Hepatocyte (in vitro differentiated cells): ENCODE results near the gene PDCD6IP. TPM values are rescaled to one million over a fixed set of nuclear protein-coding genes. Genes with fewer than 3 reads are reported as not detected.

Experiments
- DNase-seq: peaks from one replicate; pipeline ENCODE4 v3.0.0-alpha.2; 2016; ENCODE audit warnings: low spot score
- H2AFZ ChIP-seq: fragments of 200-600 bp; sonication (generic); 2 replicates; pipeline ENCODE4 v1.6.0; 2016; ENCODE audit warnings: antibody characterized with exemption, mild to moderate bottlenecking
- H3K27ac ChIP-seq: fragments of 200-600 bp; sonication (generic); 2 replicates; pipeline ENCODE4 v1.5.1; 2016; ENCODE audit warnings: mild to moderate bottlenecking
- H3K27me3 ChIP-seq: fragments of 200-600 bp; sonication (generic); 2 replicates; pipeline ENCODE4 v1.6.1; 2016
- H3K36me3 ChIP-seq: fragments of 200-600 bp; sonication (generic); replicated peaks from 2 replicates; pipeline ENCODE4 v1.5.1; 2016; ENCODE audit warnings: low read depth; ENCODE audit not compliant: insufficient read depth
- H3K4me1 ChIP-seq: fragments of 200-600 bp; sonication (generic); 2 replicates; pipeline ENCODE4 v1.5.1; 2016; ENCODE audit warnings: mild to moderate bottlenecking, moderate library complexity; ENCODE audit not compliant: insufficient read depth
- H3K4me2 ChIP-seq: fragments of 200-600 bp; sonication (generic); 2 replicates; pipeline ENCODE4 v1.6.0; 2016
- H3K4me3 ChIP-seq: fragments of 200-600 bp; sonication (generic); 2 replicates; pipeline ENCODE4 v1.5.1; 2016; ENCODE audit warnings: mild to moderate bottlenecking
- H3K79me2 ChIP-seq: fragments of 200-600 bp; sonication (generic); 2 replicates; pipeline ENCODE4 v1.6.0; 2017; ENCODE audit warnings: mild to moderate bottlenecking
- H3K9me2 ChIP-seq: fragments of 200-600 bp; sonication (generic); replicated peaks from 2 replicates; pipeline ENCODE4 v1.6.0; 2017; ENCODE audit warnings: mild to moderate bottlenecking; ENCODE audit not compliant: insufficient read depth
- H3K9me3 ChIP-seq: fragments of 200-600 bp; sonication (generic); 2 replicates; pipeline ENCODE4 v1.5.1; 2016; ENCODE audit warnings: low read depth, mild to moderate bottlenecking
- H4K20me1 ChIP-seq: fragments of 200-600 bp; sonication (generic); 2 replicates; pipeline ENCODE4 v1.6.0; 2016; ENCODE audit warnings: mild to moderate bottlenecking; ENCODE audit not compliant: insufficient read depth, poor library complexity, severe bottlenecking
- EZH2 ChIP-seq: fragments of 200-600 bp; sonication (generic); IDR thresholded peaks from 2 replicates; pipeline ENCODE4 v1.6.1; 2016; ENCODE audit warnings: antibody characterized with exemption, mild to moderate bottlenecking, borderline replicate concordance
- EZH2phosphoT487 ChIP-seq: fragments of 200-600 bp; sonication (generic); IDR thresholded peaks from one replicate; pipeline ENCODE4 v1.6.1; 2018; ENCODE audit warnings: antibody characterized with exemption, mild to moderate bottlenecking, low read depth, moderate library complexity; ENCODE audit not compliant: unreplicated experiment, severe bottlenecking
- WGBS: methylation state at CpG from one replicate; pipeline ENCODE4 v1.1.6; 2016; ENCODE audit warnings: low lambda C conversion rate; ENCODE audit errors: missing lambda C conversion rate; 5-methylcytosine and 5-hydroxymethylcytosine counted together
- polyA plus RNA-seq: library from polyadenylated mRNA; unstranded; fragments of >200 nt; fragmentation: Nextera tagmentation; extraction: Ambion mirVana; gene quantifications from 2 replicates; pipeline ENCODE4 v1.2.1, GENCODE V29; 2016
- total RNA-seq: library from RNA; depleted of rRNA; stranded (reverse); fragments of >200 nt; gene quantifications from 2 replicates; pipeline ENCODE4 v1.2.3, GENCODE V29; 2014
- TF ChIP-seq, protein P1 (sequence below): fragments of 200-600 bp; sonication (generic); IDR thresholded peaks from 2 replicates; pipeline ENCODE4 v1.5.1; 2016; ENCODE audit warnings: antibody characterized with exemption, mild to moderate bottlenecking; ENCODE audit not compliant: poor library complexity

PDCD6IP gene
- total and polyA plus RNA-seq, 2 experiments from 2014 or later, result 83.6 to 121 TPM

DNA sequence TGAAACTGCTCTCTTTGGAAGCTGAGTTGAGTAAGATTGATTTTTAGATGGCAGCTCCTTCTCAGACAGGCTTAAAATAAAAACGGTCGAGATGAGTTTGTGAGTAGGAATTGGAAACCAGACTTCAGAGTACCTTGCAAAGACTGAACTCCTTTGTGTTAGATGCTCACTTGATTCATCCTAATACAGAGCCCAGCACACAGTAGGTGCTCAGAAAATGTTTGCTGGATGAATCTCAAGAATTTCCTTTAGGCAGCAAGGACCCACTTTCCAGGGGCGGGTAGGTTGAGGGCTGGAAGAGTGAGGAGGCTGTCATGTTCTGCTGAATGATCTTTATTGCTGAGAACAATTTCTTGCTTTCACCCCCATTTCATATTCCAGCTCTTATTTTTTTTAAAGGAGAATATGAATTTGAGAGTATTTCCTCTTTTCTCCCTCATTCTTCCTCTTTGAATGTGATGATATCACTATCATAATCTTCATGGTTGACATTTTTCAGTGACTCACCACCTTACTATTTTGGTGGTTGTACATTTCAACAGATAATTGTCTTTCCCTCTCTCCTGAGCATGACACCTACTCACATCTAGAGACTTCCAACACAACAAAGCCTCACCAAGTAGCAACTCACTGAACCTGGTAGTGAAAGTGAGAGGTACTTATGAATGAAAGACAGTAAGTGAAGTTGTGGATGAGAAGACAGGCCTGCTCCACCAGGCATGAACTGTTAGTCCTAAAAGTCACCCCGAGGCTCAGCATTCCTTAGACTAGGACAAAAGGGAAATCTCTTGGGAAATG lies 113.3 kb downstream of the PDCD6IP start:
- no peaks in the 10 kb centered on the region for H3K79me2 ChIP-seq
- H3K27ac ChIP-seq, result no peak overlapping the region
- no peak overlapping the region for H3K4me2 ChIP-seq
- 88% methylated on average over 4 of the region's 4 CpGs for WGBS
- no peak for TF ChIP-seq EZH2phosphoT487
- TF ChIP-seq EZH2, result no peak
- DNase-seq, result no peak
- H3K9me3 ChIP-seq, result no peaks in the 10 kb centered on the region
- no peak overlapping the region for H2AFZ ChIP-seq
- H3K27me3 ChIP-seq, result no peaks in the 10 kb centered on the region
- H3K4me3 ChIP-seq, result no peak overlapping the region
- no peaks in the 10 kb centered on the region for H3K36me3 ChIP-seq
- no peaks in the 10 kb centered on the region for H4K20me1 ChIP-seq
- H3K9me2 ChIP-seq, result no peaks in the 10 kb centered on the region
- no peaks in the 10 kb centered on the region for H3K4me1 ChIP-seq

DNA sequence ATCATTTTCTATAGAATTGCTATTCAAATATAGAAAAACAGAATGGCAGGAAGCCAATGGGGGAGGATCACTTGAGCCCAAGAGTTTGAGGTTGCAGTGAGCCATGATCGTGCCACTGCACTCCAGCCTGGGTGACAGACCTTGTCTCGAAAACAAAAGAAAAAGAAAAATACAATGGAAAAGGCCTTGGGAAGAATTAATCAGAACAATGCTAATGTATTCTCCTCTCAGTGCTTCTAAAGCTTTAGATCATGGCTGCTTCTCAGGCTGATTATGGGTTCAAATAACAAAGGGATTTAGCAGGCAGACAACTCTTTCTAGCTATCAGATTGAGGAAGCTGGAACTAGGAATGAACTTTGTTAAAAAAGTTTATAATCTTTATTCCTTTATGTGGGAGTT lies 115.8 kb downstream of the PDCD6IP start:
- no peaks in the 10 kb centered on the region for H3K27me3 ChIP-seq
- no peak for DNase-seq
- WGBS, result 93% methylated on average over 2 of the region's 2 CpGs

GRCh38 chr3:33914731-33915379 lies 116.4 kb downstream of the PDCD6IP start:
- no peaks in the 10 kb centered on the region for H3K9me3 ChIP-seq
- no peaks in the 10 kb centered on the region for H3K4me1 ChIP-seq
- no peaks in the 10 kb centered on the region for H3K36me3 ChIP-seq
- no peak for DNase-seq
- no peak overlapping the region for H2AFZ ChIP-seq
- H3K9me2 ChIP-seq, result no peaks in the 10 kb centered on the region
- H4K20me1 ChIP-seq, result no peaks in the 10 kb centered on the region
- H3K79me2 ChIP-seq, result no peaks in the 10 kb centered on the region
- no peak overlapping the region for H3K4me2 ChIP-seq
- H3K4me3 ChIP-seq, result no peak overlapping the region
- no peaks in the 10 kb centered on the region for H3K27me3 ChIP-seq
- 62% methylated on average over 12 of the region's 12 CpGs for WGBS
- no peak overlapping the region for H3K27ac ChIP-seq
- TF ChIP-seq, protein P1, sequence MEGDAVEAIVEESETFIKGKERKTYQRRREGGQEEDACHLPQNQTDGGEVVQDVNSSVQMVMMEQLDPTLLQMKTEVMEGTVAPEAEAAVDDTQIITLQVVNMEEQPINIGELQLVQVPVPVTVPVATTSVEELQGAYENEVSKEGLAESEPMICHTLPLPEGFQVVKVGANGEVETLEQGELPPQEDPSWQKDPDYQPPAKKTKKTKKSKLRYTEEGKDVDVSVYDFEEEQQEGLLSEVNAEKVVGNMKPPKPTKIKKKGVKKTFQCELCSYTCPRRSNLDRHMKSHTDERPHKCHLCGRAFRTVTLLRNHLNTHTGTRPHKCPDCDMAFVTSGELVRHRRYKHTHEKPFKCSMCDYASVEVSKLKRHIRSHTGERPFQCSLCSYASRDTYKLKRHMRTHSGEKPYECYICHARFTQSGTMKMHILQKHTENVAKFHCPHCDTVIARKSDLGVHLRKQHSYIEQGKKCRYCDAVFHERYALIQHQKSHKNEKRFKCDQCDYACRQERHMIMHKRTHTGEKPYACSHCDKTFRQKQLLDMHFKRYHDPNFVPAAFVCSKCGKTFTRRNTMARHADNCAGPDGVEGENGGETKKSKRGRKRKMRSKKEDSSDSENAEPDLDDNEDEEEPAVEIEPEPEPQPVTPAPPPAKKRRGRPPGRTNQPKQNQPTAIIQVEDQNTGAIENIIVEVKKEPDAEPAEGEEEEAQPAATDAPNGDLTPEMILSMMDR, result no peak
- no peak for TF ChIP-seq EZH2
- no peak for TF ChIP-seq EZH2phosphoT487

More for the DNA sequence above, 115.8 kb downstream of the PDCD6IP start:
- Histone ChIP-seq H3K9me2 (no peaks in the 10 kb centered on the region), H3K36me3 (no peaks in the 10 kb centered on the region), H3K4me2 (no peak overlapping the region), H4K20me1 (no peaks in the 10 kb centered on the region), H3K4me3 (no peak overlapping the region), H3K9me3 (no peaks in the 10 kb centered on the region), H2AFZ (no peak overlapping the region), H3K79me2 (no peaks in the 10 kb centered on the region), H3K4me1 (no peaks in the 10 kb centered on the region), H3K27ac (no peak overlapping the region)
- TF ChIP-seq EZH2 (no peak), EZH2phosphoT487 (no peak)
- TF ChIP-seq, protein P1, result no peak

DNA sequence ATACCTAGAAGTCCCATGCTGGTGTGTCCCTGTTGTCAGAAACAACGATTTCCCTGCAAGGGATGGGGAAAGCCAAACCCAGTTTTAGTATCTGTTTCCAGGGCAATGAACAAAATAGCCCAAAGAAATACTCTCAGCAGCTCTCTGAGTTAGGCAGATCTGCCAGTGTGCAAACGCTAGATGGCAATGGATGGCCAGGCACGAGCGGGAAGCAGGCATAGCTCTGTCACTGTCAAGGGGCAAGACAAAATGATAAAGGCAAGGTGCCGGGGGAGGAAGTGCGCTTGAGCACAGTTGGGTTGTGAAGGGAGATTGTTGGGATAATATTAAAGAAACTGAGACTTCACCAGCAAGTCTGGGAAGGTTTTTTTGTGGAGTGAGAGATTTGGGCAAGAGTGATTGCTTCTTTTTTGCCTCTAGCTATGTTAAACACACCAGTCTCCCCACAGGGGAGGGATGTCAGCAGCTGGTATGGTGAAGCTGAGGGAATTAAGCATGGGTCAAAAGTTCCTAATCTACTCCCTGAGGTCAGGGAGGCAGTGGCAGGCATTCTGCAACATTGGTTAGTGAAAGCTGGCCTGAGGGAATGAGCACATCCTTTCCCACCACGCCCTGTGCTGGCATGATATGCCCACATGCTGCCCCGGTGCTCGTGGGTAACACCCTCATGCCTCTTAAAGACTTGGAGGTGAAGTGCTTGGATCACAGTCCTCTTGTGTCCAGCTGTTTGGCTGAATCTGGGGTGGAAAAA lies 117.5 kb downstream of the PDCD6IP start:
- H3K4me1 ChIP-seq, result no peaks in the 10 kb centered on the region
- H3K27me3 ChIP-seq, result no peaks in the 10 kb centered on the region
- TF ChIP-seq EZH2 (no peak), EZH2phosphoT487 (no peak)
- TF ChIP-seq, protein P1, result no peak
- H3K27ac ChIP-seq, result no peak overlapping the region
- H3K4me2 ChIP-seq, result no peak overlapping the region
- 79% methylated on average over 9 of the region's 9 CpGs for WGBS
- H3K79me2 ChIP-seq, result no peaks in the 10 kb centered on the region
- H3K4me3 ChIP-seq, result no peak overlapping the region
- H3K9me3 ChIP-seq, result no peaks in the 10 kb centered on the region
- no peaks in the 10 kb centered on the region for H4K20me1 ChIP-seq
- DNase-seq, result no peak
- no peaks in the 10 kb centered on the region for H3K9me2 ChIP-seq
- H2AFZ ChIP-seq, result no peak overlapping the region
- H3K36me3 ChIP-seq, result no peaks in the 10 kb centered on the region
